Right atrium auricular region (tissue), 2 donors: Measurements from ENCODE around the gene FKBP1C. TPM values are rescaled to one million over a fixed set of nuclear protein-coding genes. Genes with fewer than 3 reads are reported as not detected.
"Not testable (repeated sequence)": the region's sequence is repeated elsewhere in the genome, so short reads cannot be mapped to it uniquely, and the experiment has no call there.

ENCODE experiments used
- DNase-seq: peaks from one replicate; pipeline ENCODE4 v3.0.0-alpha.2; 2019; ENCODE audit warnings: low spot score
- H3K27ac ChIP-seq, 2 donors: fragments of 200-600 bp; sonication (generic); 1 replicate in 1 of 2; 2 replicates in 1 of 2; pipeline ENCODE4 v1.5.1; 2016 to 2019
- H3K27me3 ChIP-seq, 2 donors: fragments of 200-600 bp; sonication (generic); one replicate each; pipeline versions ENCODE4 v1.5.1 to v1.6.0; 2017 to 2019
- H3K36me3 ChIP-seq: fragments of 200-600 bp; sonication (generic); one replicate; pipeline ENCODE4 v1.5.1; 2016
- H3K4me1 ChIP-seq, 2 donors: fragments of 200-600 bp; sonication (generic); one replicate each; pipeline versions ENCODE4 v1.5.1 to v1.6.0; 2017 to 2019
- H3K4me3 ChIP-seq, 2 donors: fragments of 200-600 bp; sonication (generic); 1 replicate in 1 of 2; 2 replicates in 1 of 2; pipeline ENCODE4 v1.5.1; 2017 to 2019; ENCODE audit warnings: mild to moderate bottlenecking in 1 of 2, moderate library complexity in 1 of 2
- H3K9me3 ChIP-seq, 2 donors: fragments of 200-600 bp; sonication (generic); one replicate each; pipeline ENCODE4 v1.5.1; 2019
- total RNA-seq, 2 donors: library from RNA; depleted of rRNA; stranded (reverse); fragments of >200 nt; gene quantifications; one replicate each; pipeline ENCODE4 v1.1.0, GENCODE V29; 2016
- TF ChIP-seq, protein P1 (sequence below), 2 donors: fragments of 200-600 bp; sonication (generic); IDR thresholded peaks; one replicate each; pipeline ENCODE4 v1.5.1; 2019; ENCODE audit warnings: antibody characterized with exemption in 2 of 2

The FKBP1C gene
- under 1 TPM in 1 of 2 donors, not detected in 1; 0.35 TPM for total RNA-seq

GRCh38 chr6:63211343-63211742 is at the start of gene FKBP1C:
FKBP1C (plus strand) TSS chr6:63211469.
- DNase-seq, H3K4me3 ChIP-seq, H3K9me3 ChIP-seq, H3K27ac ChIP-seq, H3K36me3 ChIP-seq, H3K4me1 ChIP-seq, H3K27me3 ChIP-seq: not testable (repeated sequence)

- H3K4me1 ChIP-seq, H3K9me3 ChIP-seq, H3K36me3 ChIP-seq, H3K4me3 ChIP-seq, H3K27me3 ChIP-seq, H3K27ac ChIP-seq, DNase-seq: not testable (repeated sequence)
These were observed 47.0 kb upstream of the FKBP1C start for GRCh38 chr6:63164047-63164803.

GRCh38 chr6:63174173-63174572 is 37.1 kb upstream of the FKBP1C start:
- Histone ChIP-seq H3K4me1 (no peaks in the 10 kb centered on the region), H3K9me3 (no peaks in the 10 kb centered on the region), H3K4me3 (no peak overlapping the region), H3K27ac (no peak overlapping the region), H3K27me3 (no peaks in the 10 kb centered on the region), H3K36me3 (no peaks in the 10 kb centered on the region)
- TF ChIP-seq, protein P1, sequence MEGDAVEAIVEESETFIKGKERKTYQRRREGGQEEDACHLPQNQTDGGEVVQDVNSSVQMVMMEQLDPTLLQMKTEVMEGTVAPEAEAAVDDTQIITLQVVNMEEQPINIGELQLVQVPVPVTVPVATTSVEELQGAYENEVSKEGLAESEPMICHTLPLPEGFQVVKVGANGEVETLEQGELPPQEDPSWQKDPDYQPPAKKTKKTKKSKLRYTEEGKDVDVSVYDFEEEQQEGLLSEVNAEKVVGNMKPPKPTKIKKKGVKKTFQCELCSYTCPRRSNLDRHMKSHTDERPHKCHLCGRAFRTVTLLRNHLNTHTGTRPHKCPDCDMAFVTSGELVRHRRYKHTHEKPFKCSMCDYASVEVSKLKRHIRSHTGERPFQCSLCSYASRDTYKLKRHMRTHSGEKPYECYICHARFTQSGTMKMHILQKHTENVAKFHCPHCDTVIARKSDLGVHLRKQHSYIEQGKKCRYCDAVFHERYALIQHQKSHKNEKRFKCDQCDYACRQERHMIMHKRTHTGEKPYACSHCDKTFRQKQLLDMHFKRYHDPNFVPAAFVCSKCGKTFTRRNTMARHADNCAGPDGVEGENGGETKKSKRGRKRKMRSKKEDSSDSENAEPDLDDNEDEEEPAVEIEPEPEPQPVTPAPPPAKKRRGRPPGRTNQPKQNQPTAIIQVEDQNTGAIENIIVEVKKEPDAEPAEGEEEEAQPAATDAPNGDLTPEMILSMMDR (IDR thresholded peaks at IDR 0.05) = no peak
- no peak for DNase-seq

DNA sequence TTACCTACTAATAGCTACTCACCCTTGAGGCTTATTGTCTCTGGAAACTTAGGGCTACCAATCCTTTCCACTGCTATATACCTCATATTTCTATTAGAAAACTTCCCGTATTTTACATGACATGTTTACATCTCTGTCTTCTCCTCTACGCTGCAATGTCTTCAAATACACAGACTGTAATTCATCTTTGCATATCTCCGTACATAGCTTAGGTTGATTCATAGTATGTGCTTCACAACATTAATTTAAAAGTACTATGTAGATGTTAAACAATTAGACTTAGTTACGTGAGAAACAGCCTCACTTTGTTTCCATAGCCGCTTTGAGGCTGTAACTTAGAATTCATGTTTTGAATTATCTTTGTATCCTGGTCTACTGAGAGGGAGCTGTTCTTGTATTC is 35.1 kb upstream of the FKBP1C start:
- TF ChIP-seq, protein P1 (IDR thresholded peaks at IDR 0.05) = no peak
- Histone ChIP-seq H3K36me3 (no peaks in the 10 kb centered on the region), H3K27ac (no peak overlapping the region), H3K27me3 (no peaks in the 10 kb centered on the region), H3K4me3 (no peak overlapping the region), H3K9me3 (no peaks in the 10 kb centered on the region), H3K4me1 (no peaks in the 10 kb centered on the region)
- DNase-seq = no peak

DNA sequence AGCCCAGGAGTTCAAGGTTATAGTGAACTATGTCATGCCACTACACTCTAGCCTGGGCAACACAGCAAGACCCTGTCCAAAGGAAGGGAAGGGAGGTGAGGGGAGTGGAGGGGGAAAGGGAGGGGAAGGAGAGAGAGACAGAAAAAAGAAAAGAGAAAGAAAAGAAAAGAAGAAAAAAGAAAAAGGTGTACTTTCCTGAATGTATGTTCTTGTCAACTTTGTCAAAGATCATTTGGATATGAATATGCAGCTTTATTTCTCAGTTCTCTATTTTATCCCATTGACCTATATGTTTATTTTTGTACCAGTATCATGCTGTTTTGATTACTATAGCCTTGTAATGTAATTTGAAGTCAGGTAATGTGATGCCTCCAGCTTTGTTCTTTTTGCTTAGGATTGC is 30.9 kb upstream of the FKBP1C start:
- H3K27me3 ChIP-seq = no peaks in the 10 kb centered on the region
- TF ChIP-seq, protein P1 (IDR thresholded peaks at IDR 0.05) = no peak
- no peak overlapping the region for H3K4me3 ChIP-seq
- H3K27ac ChIP-seq = no peak overlapping the region
- H3K36me3 ChIP-seq = no peaks in the 10 kb centered on the region
- no peak for DNase-seq
- H3K9me3 ChIP-seq = no peaks in the 10 kb centered on the region
- no peaks in the 10 kb centered on the region for H3K4me1 ChIP-seq

DNA sequence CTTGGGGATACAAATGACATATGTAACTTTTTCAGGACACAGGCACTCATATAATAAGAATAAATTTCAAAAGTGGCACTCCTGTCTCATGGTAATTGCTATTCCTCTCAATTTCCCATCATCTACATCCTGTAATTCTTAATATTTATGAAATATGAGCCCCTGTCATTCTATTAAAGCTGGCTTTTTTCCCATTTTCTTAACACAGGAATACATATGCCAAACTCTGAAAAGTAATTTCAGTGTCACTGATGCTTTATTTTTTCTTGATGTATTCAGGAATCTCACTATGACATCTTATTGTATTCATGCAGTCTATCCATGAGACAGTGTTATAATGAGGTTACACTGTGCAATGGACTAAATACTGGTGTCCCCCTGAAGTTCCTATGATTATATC is 24.3 kb upstream of the FKBP1C start:
- H3K36me3 ChIP-seq = no peaks in the 10 kb centered on the region
- H3K27me3 ChIP-seq = no peaks in the 10 kb centered on the region
- H3K4me1 ChIP-seq = no peaks in the 10 kb centered on the region
- H3K27ac ChIP-seq = no peak overlapping the region
- H3K4me3 ChIP-seq = no peak overlapping the region
- no peak for DNase-seq
- no peaks in the 10 kb centered on the region for H3K9me3 ChIP-seq
- TF ChIP-seq, protein P1 (IDR thresholded peaks at IDR 0.05) = no peak

DNA sequence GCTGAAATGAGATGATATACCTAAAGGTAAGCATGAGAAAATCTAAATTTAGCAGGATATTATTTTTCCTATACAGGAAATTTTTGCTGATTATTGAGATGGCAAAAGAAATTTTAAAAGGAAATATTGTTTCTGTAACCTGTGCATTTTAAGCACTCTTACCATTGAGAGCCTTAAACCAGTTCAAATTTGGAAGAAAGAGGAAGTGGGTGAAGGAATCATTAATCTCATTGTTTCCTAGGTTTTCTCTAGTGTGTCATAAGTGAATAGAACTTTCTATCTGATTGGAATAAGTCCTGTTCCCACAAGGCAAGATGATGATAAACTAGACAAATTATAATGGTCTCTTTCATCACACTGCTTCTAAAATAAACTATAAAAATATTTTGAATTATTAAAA is 22.4 kb upstream of the FKBP1C start:
- Histone ChIP-seq H3K9me3 (no peaks in the 10 kb centered on the region), H3K4me1 (no peaks in the 10 kb centered on the region), H3K36me3 (no peaks in the 10 kb centered on the region), H3K4me3 (no peak overlapping the region), H3K27me3 (no peaks in the 10 kb centered on the region), H3K27ac (no peak overlapping the region)
- DNase-seq = no peak
- TF ChIP-seq, protein P1 (IDR thresholded peaks at IDR 0.05) = no peak
